HG03139 (cell line): Measurements from ENCODE around the gene EPB41.
"Not testable (repeated sequence)": the region's sequence is repeated elsewhere in the genome, so short reads cannot be mapped to it uniquely, and the experiment has no call there.

Experiments used
- ATAC-seq: cut with Tn5 transposase; IDR thresholded peaks from one replicate; pipeline ENCODE4 v1.9.1; 2021; ENCODE audit not compliant: unreplicated experiment

The EPB41 gene

GRCh38 chr1:28914228-28915030, at the start of gene EPB41:
TSS of gene EPB41 (plus strand) at chr1:28914569. CDS start at chr1:28987438, 72,869 bp downstream.
- peak; percentile 83 for ATAC-seq

DNA sequence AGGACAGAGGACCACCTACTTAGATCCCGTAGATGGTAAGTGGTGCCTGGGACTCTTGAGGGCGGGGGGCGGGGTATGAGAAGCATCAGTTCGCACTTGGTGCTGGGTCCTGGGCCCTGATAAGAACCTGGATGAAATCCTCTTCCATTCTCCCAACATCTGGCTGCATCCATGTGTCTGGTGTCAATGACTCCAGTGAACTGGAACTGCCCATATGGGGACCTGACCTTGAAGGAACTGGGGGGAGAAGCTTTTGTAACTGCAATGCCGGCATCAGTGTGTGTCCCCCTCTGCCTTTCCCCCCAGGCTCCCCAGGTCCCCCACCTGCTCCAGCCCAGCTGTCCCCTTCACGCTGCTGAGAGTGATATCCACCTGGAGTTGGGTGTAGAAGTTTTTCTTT, 49.7 kb upstream of the EPB41 start:
- no peak for ATAC-seq

GRCh38 chr1:28865997-28866650, 48.2 kb upstream of the EPB41 start:
- ATAC-seq, result no peak

- no peak for ATAC-seq
Observed at GRCh38 chr1:28867850-28868249, 46.5 kb upstream of the EPB41 start.

GRCh38 chr1:28869952-28870351, 44.4 kb upstream of the EPB41 start:
- no peak for ATAC-seq

GRCh38 chr1:28871631-28872401, 42.6 kb upstream of the EPB41 start:
- ATAC-seq, result no peak

GRCh38 chr1:28875134-28875533, 39.2 kb upstream of the EPB41 start:
- not testable (repeated sequence) for ATAC-seq

- ATAC-seq, result no peak
Observed at GRCh38 chr1:28877132-28877781, 37.1 kb upstream of the EPB41 start.

DNA sequence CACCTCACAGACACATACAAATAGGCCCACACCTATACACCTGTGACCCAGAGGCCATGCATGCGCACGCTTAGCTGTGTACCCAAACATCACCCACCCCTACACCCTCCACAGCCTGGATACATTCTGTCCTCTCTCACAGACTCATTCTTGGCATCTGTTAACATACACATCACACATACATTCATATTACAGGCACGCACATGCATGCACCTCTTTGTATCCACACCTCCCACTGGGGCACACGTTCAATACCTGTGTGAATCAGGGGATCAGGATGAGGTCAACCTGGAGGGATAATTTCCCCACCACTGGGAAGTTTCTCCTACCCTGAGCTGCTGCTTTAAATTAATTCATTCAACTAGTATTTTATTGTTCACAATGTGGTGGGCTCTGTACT, 35.6 kb upstream of the EPB41 start:
- ATAC-seq, result no peak

DNA sequence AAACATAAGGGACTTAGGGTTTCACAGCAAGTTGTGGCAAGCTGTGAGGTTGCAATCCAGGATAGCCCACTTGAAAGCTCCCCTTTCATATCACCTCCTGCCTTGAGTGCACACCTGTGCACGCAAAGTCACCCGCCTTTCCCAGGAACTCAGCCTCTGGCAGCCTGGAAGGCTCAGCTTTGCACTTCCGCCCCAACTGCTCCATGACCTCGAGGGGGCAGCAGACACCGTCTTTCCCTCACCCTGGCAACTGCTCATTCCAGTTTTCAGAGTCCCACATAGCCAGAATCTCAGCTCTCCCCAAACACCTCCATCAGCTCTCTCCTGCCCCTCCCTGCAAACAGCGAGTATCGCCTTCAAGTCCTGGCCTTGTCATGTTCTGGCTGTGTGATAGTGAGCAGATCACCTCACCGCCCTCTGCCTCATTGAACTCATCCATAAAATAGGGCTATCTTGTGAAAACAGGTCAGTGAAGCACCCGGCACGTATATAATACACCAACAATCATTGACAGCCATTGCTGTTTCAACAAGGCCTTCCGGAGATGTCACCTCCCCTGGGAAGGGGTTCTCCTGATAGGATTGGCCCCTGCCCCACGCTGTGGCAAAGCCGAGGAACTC, 32.2 kb upstream of the EPB41 start:
- no peak for ATAC-seq

DNA sequence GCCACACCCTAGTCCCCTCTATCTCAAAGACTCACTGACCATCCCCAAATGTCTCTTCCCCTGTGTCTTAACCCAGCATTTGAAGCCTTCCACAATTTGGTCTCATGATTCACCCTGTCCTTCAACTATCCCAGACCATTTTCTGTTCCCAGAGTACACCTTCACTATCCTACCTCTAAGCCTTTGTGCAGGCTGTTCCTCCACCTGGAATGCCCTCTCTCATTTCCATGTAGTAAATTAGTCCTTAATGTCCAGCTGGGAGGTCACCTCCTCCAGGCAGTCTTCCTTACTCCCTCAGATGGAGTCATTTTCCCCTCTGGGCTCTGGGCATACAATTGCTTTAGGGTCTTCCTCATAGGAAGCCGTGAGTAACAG, 31.1 kb upstream of the EPB41 start:
- ATAC-seq, result no peak

GRCh38 chr1:28885472-28885877, 28.9 kb upstream of the EPB41 start:
- ATAC-seq, result no peak

- ATAC-seq, result no peak
Observed at GRCh38 chr1:28885977-28886730, 28.2 kb upstream of the EPB41 start.

GRCh38 chr1:28886731-28887418, 27.5 kb upstream of the EPB41 start:
- peak; percentile 54 for ATAC-seq

DNA sequence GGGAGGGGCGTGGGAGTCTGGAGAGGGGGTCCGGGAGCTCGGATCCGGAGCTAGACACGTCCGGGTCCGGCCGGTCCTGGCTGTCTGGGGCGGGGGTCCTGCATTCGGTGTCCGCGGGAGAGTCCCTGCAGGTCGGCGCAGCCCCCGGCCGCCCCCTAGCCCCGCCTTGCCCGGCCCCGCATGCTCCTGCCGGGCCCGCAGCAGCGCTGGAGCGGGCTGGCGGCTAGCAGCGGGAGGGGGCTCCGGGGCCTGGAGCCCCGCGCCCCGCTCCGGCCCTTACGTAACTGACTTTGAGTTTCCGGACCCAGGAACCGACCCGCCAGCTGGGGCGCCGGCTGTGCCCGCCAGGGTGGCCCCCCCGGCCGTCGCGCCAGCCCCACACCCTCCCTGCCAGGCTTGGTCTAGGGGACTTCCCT, 26.9 kb upstream of the EPB41 start:
- ATAC-seq, result no peak

- ATAC-seq, result no peak
Observed at GRCh38 chr1:28887835-28888682, 26.3 kb upstream of the EPB41 start.

- ATAC-seq, result no peak
Observed at GRCh38 chr1:28888915-28889314, 25.5 kb upstream of the EPB41 start.

DNA sequence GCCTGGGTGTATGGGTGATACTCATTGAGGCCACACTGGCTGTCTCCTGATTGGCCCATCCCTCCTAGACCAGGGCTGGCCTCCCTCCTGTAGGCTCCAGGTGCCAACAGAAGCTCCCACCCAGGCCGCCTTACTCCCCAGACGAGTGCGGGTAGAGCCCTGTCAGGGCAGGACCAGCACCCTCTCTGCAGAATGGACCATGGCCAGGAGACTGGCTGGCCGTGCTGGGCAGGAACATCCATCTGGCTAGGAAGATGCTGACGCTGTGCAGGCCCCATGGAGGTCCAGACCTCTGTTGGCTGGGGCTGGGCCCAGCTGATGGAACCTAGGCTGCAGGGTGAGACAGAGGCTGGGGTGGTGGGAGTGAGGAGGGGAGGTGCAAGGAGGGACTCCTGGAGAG, 25.0 kb upstream of the EPB41 start:
- ATAC-seq, result no peak

DNA sequence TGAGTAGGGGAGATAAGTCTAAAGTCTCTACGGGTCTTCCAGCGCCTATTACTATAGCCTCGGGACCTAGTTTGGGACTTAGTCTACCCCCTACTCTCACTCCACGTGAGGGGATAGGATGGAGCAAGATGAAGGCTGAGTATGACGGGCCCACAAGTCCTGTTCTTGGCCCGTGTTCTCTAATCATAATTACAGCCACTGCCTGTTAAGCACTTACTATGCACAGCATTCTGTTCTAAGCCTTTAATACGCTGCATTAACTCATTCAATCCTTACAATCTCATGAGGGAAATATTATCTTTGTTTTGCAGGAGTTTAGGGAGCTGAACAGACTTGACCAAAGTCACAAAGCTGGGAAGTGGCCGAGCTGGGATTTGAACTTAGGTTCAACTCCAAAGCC, 23.9 kb upstream of the EPB41 start:
- no peak for ATAC-seq
